Activated effector memory CD4-positive, alpha-beta T cell treated with Interleukin-2 at 50 U/mL for 16 hours (primary cell): Measurements from ENCODE around the gene ARHGAP22.

Experiments
- DNase-seq: peaks from one replicate; pipeline ENCODE4 v3.0.0-alpha.2; 2020

The ARHGAP22 gene

DNA sequence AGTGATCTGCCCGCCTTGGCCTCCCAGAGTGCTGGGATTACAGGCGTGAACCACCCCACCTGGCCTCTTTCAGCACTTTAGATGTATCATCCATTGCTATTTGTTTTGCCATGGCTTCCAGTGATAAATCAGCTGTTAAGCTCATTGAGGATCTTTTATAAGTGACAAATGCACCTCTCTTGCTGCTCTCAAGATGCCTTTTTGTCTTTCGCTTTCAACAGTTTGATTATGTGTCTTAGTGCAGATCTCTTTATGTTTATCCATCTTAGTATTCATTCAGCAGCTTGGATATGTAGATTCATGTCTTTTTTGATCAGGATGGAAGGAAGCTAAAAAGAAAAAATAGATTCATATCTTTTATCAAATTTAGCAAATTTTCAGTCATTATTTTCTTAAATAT is 192.8 kb downstream of the ARHGAP22 start:
- no peak for DNase-seq

DNA sequence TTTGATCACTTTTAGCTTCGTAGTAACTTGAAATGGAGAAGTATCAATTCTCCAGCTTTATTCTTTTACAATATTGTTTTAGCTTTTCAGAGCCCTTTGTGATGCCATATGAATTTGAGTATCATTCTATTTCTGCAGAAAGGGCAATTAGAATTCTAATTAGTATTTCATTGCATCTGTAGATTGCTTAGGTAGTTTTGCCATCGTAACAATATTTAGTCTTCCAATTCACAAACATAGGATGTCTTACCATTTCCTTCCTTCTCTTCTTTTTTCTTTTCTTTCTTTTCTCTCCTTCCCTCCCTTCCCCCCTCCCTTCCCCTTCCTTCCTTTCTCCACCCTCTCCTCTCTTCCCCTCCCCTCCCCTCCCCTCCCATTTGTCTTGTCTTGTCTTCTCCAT is 193.4 kb downstream of the ARHGAP22 start:
- no peak for DNase-seq

DNA sequence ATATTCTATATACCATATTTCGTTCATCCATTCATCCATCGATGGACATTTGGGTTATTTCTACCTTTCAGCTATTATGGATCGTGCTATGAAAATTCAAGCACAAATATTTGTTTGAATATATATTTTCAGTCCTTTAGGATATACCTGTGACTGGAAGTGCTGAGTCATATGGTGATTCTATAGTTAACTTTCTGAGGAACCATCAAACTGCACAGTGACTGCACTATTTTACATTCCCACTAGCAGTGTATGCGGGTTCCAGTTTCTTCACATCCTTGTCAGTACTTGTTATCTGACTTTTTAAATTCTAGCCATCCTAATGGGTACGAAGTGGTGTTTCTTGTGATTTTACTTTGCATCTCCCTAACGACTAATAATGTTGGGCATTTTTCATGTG is 194.4 kb downstream of the ARHGAP22 start:
- DNase-seq, result no peak

DNA sequence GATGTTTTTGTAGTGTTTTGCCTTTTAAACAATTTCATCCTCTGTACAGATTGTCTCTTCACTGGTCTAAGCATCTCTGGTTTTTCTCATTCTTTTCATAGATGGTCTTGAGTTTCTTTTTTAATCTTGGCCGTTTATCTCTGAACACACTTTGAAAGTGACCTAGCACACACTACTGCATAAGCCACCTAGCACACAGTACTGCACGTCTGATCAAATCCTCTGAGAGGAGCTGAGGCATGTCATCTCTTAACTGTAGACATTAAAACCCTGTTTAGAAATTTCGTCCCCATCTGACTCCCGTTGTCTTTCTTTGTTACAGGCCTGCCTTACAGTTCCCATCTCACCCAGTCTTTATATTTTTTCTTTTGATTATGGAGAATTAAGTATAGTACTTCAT is 198.2 kb downstream of the ARHGAP22 start:
- DNase-seq, result no peak

DNA sequence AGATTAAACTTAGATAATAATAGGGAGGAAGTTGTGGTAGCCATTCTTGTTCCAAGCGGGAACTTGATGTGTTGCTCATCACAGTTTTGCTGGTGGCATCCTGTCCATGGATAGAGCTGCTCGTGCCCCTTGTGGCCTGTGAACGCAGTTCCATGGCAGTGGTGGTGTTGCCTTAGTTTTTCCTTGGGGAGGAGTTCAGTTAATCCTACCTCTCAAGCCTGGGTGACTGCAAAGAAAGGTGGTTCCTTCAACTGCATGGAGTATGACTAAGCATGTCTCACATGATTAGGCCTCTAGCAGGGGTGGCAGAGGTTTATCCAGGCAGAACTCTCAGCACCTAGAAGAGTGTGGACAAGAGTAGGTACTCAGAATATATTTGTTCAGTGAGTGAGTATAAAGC is 198.7 kb downstream of the ARHGAP22 start:
- DNase-seq, result no peak

DNA sequence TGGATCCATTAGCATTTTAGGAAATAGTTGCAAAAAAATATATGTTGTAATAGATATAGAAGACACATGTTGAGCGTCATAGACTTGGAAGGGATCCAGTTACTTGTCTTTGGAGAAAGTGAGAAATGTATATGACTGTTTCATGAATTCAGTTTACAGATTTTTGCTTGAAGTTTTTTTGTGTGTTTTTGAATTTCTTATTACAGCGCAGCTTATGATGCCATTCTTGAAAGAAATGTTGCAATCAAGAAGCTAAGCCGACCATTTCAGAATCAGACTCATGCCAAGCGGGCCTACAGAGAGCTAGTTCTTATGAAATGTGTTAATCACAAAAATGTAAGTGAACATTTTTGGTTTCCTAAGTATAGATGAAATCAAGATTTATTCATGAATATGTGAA is 200.2 kb downstream of the ARHGAP22 start:
- DNase-seq, result no peak

DNA sequence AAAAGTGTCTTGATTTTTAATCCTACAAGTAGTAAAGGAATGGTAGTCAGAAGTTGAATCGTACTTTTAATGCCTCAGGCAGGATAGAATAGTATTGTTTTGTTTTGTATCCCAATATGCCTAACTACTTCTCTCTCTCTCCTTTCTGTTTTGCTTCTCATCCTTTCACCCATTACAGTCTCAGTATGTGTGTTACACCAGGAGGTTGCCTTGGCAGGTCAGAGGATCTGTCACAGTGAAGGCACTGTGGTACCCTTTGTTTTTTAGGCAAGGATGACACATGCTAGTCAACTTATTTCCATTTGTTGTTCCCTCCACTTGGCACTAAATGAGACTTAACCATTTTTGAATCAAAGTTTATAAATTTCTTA is 204.0 kb downstream of the ARHGAP22 start:
- DNase-seq, result no peak

DNA sequence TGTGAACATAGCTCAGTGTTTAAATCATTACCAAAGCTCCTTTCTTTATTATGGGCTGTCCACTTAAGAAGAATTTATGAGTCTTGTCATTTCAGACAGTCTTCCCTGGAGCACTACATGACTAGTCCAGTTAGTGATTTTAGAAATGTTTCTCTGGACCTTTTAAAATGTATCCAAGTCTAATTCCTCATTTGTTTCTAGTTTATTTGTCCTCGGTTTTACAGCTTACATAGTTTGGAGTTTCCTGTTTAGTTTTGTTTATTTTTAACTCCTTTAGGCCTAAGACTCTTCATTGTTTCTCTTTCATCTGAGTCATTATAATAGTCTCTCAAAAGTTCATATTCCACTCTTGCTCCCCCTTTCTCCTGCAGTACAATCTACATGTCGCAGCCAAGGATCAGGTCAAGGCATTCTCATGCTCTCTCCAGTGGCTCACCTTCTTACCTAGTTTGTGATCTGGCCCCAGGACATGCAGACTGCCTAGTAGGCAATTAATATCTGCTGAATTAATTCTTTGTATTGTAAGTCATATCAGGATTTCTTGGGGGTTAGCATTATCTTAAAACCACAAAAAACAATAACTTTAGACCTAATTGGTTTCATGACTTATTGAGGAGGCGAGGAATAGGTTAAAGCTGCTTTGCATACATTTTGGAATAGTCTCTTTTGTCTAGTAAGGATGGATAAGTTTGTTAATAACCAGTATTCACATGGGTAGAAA is 204.6 kb downstream of the ARHGAP22 start:
- no peak for DNase-seq

DNA sequence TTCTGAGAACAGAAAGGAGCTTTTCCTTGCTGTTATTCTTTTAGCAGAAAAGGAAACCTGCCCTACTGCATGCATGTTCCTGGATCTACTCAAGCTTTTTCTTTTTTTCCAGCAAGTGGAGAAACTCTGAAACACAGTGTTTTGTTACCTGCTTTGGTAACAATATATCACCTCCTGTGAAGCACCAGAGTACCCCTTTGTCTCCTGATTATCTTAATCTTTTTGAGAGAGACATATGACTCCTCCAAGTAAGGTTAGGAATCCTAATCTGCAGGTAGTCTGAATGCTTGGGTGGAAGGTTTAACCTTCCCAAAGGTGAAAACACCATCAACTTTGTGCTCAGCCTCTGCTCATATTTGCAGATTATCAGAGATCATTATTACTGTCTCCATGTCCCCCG is 205.3 kb downstream of the ARHGAP22 start:
- no peak for DNase-seq

DNA sequence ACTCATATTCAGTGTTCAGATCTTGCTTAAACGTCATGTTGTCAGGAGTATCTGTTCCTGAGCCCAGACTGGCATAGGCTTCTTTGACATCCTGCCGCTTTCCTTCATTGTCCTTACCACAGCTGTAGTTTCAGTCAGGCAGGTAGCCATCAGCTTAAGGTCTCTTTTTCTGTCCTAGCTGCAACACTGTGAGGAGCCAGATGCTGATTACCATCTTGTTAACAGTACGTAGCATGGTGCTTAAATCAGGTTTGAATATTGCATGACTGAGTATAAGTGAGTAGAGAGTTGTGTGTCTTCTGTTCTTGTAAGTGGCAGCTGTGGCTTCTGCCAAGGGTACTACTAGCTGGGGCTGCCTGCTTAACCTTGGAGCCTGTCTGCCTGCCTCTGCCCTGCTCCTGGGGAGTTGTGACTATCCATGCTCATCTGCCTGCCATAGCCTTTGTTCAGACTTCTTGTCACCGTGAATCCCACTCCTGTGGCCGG is 205.8 kb downstream of the ARHGAP22 start:
- no peak for DNase-seq

DNA sequence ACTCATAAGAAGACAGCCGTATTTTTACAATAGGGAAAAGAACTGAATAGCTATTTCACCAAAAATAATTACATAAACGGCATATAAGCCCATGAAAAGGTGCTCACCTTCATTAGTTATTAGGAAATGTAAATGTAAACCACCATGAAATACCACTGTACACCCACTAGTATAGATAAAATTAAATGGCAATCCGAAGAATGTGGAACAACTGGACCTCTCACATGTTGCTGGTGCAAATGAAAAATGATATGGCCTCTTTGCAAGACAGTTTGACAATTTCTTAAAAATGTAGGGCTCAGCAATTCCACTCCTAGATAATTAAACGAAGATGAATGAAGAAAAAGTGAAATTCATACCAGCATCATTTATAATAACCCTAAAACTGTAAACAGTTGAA is 206.6 kb downstream of the ARHGAP22 start:
- DNase-seq, result no peak
